ENCODE results near the gene GABBR1. TPM values are rescaled to one million over a fixed set of nuclear protein-coding genes. Genes with fewer than 3 reads are reported as not detected.

The GABBR1 gene
- total and polyA plus RNA-seq, 2 donors (not counting 1 experiment from before 2014, with no cell fraction given) = 198 to 241 TPM

- Histone ChIP-seq H3K9ac (ENCODE audit: low read length) (no peak overlapping the region), H3K9me3 (ENCODE audit: control extremely low read depth in 1 of 3, control insufficient read depth in 2 of 3, insufficient read depth in 1 of 3, low read length in 2 of 3) (no peaks in the 10 kb centered on the region), H3K36me3 (replicated peaks in 1 of 2; ENCODE audit: control extremely low read depth in 1 of 2, control insufficient read depth in 1 of 2, extremely low read depth in 1 of 2, insufficient read depth in 2 of 2, low read length in 1 of 2) (no peaks in the 10 kb centered on the region), H3K4me1 (ENCODE audit: control insufficient read depth in 2 of 2, insufficient read depth in 2 of 2, low read length in 2 of 2) (peaks cover 9 to 10% of the 10 kb centered on the region in 2 donors), H2AFZ (ENCODE audit: insufficient read depth, low read depth, low read length, poor library complexity, severe bottlenecking) (no peak overlapping the region), H3K4me2 (replicated peaks; ENCODE audit: low read depth, low read length, poor library complexity, severe bottlenecking) (no peak overlapping the region), H3K27ac (ENCODE audit: low read length in 2 of 2) (no peak overlapping the region), H3K27me3 (replicated peaks in 1 of 4; ENCODE audit: control extremely low read depth in 1 of 4, control insufficient read depth in 3 of 4, insufficient read depth in 4 of 4, low read length in 3 of 4) (peaks cover 0 to 3% (median 0%) of the 10 kb centered on the region in 4 experiments), H3K79me2 (ENCODE audit: control insufficient read depth, insufficient read depth, low read length) (no peaks in the 10 kb centered on the region), H3K4me3 (ENCODE audit: control extremely low read depth in 1 of 5, extremely low read depth in 1 of 5, insufficient read depth in 1 of 5, low read depth in 2 of 5, low read length in 4 of 5) (no peak overlapping the region), H4K20me1 (ENCODE audit: control insufficient read depth, insufficient read depth, low read length, poor library complexity, severe bottlenecking) (no peaks in the 10 kb centered on the region)
- Mint-ChIP-seq H3K9me3 (ENCODE audit: insufficient read depth) (no peaks in the 10 kb centered on the region), H3K27me3 (peaks cover 21% of the 10 kb centered on the region), H3K4me1 (peaks cover 15% of the 10 kb centered on the region), H3K4me3 (no peak overlapping the region), H3K27ac (no peak overlapping the region)
- intact Hi-C loops (cut with micrococcal nuclease) = no loop called here
- TF ChIP-seq CTCF (IDR thresholded peaks at IDR 0.05) (no peak), EZH2 (IDR thresholded peaks at IDR 0.05; ENCODE audit: borderline replicate concordance, insufficient read depth, low read depth, low read length, poor library complexity, severe bottlenecking) (no peak)
- peak; percentile 25 for DNase-seq
- no peak for ATAC-seq (ENCODE audit: low read depth)
- ChIA-PET POLR2A (no interaction called here), CTCF (no interaction called here)
Observed at GRCh38 chr6:29564875-29565274, 68.1 kb downstream of the GABBR1 start.

- no peak overlapping the region for H3K9ac ChIP-seq (ENCODE audit: low read length)
- H3K9me3 ChIP-seq (ENCODE audit: control extremely low read depth in 1 of 3, control insufficient read depth in 2 of 3, insufficient read depth in 1 of 3, low read length in 2 of 3) = no peaks in the 10 kb centered on the region
- H3K27ac ChIP-seq (ENCODE audit: low read length in 2 of 2) = no peak overlapping the region
- peak; percentile 19 for DNase-seq
- H3K4me1 ChIP-seq (ENCODE audit: control insufficient read depth in 2 of 2, insufficient read depth in 2 of 2, low read length in 2 of 2) = peaks cover 9 to 10% of the 10 kb centered on the region in 2 donors
- peaks cover 15% of the 10 kb centered on the region for H3K4me1 Mint-ChIP-seq
- peak overlapping the region; percentile 18 for H3K27ac Mint-ChIP-seq
- no peaks in the 10 kb centered on the region for H3K9me3 Mint-ChIP-seq (ENCODE audit: insufficient read depth)
- no peaks in the 10 kb centered on the region for H3K79me2 ChIP-seq (ENCODE audit: control insufficient read depth, insufficient read depth, low read length)
- TF ChIP-seq EZH2 (IDR thresholded peaks at IDR 0.05; ENCODE audit: borderline replicate concordance, insufficient read depth, low read depth, low read length, poor library complexity, severe bottlenecking) (no peak), CTCF (IDR thresholded peaks at IDR 0.05) (no peak)
- CTCF ChIA-PET = no interaction called here
- no peak overlapping the region for H3K4me3 ChIP-seq (ENCODE audit: control extremely low read depth in 1 of 5, extremely low read depth in 1 of 5, insufficient read depth in 1 of 5, low read depth in 2 of 5, low read length in 4 of 5)
- no peak for ATAC-seq (ENCODE audit: low read depth)
- WGBS (ENCODE audit: insufficient coverage) = 12% methylated on average over 2 of the region's 3 CpGs
- H3K4me2 ChIP-seq (replicated peaks; ENCODE audit: low read depth, low read length, poor library complexity, severe bottlenecking) = peak overlapping the region; percentile 46
- peaks cover 30% of the 10 kb centered on the region for H3K27me3 Mint-ChIP-seq
- peak overlapping the region; percentile 55 for H2AFZ ChIP-seq (ENCODE audit: insufficient read depth, low read depth, low read length, poor library complexity, severe bottlenecking)
- peak overlapping the region; percentile 3 for H3K4me3 Mint-ChIP-seq
- H4K20me1 ChIP-seq (ENCODE audit: control insufficient read depth, insufficient read depth, low read length, poor library complexity, severe bottlenecking) = no peaks in the 10 kb centered on the region
- peaks cover 0 to 3% (median 0%) of the 10 kb centered on the region in 4 experiments for H3K27me3 ChIP-seq (replicated peaks in 1 of 4; ENCODE audit: control extremely low read depth in 1 of 4, control insufficient read depth in 3 of 4, insufficient read depth in 4 of 4, low read length in 3 of 4)
- POLR2A ChIA-PET = no interaction called here
- intact Hi-C loops (cut with micrococcal nuclease) = no loop called here
- no peaks in the 10 kb centered on the region for H3K36me3 ChIP-seq (replicated peaks in 1 of 2; ENCODE audit: control extremely low read depth in 1 of 2, control insufficient read depth in 1 of 2, extremely low read depth in 1 of 2, insufficient read depth in 2 of 2, low read length in 1 of 2)
Observed at GRCh38 chr6:29563435-29563965, 69.5 kb downstream of the GABBR1 start.
